HEK293T (cell line): ENCODE results near the gene SPNS2.

Source experiments
- FOXA1 ChIP-seq: fragments of 450-650 bp; IDR thresholded peaks from 2 replicates; pipeline ENCODE4 v1.6.1; 2016; ENCODE audit warnings: mild to moderate bottlenecking
- FOXK2 ChIP-seq: fragments of 450-650 bp; IDR thresholded peaks from 2 replicates; pipeline ENCODE4 v1.6.1; 2016; ENCODE audit warnings: mild to moderate bottlenecking
- FOXM1 ChIP-seq: fragments of 450-650 bp; IDR thresholded peaks from 2 replicates; pipeline ENCODE4 v1.6.1; 2017; ENCODE audit warnings: mild to moderate bottlenecking, borderline replicate concordance
- NFRKB ChIP-seq: fragments of 450-650 bp; IDR thresholded peaks from 2 replicates; pipeline ENCODE4 v1.6.1; 2016; ENCODE audit warnings: mild to moderate bottlenecking, moderate library complexity
- PKNOX1 ChIP-seq: fragments of 450-650 bp; IDR thresholded peaks from 2 replicates; pipeline ENCODE4 v1.6.1; 2016
- SP1 ChIP-seq: fragments of 450-650 bp; IDR thresholded peaks from 2 replicates; pipeline ENCODE4 v1.6.1; 2017
- TARDBP ChIP-seq: fragments of 450-650 bp; IDR thresholded peaks from 2 replicates; pipeline ENCODE4 v1.6.1; 2016

- no peak for TF ChIP-seq FOXA1
- no peak for TF ChIP-seq PKNOX1
- TF ChIP-seq FOXK2, result no peak
- TF ChIP-seq FOXM1, result no peak
- TF ChIP-seq TARDBP, result no peak
- no peak for TF ChIP-seq NFRKB
- no peak for TF ChIP-seq SP1
Measured at GRCh38 chr17:4516735-4517134, 18.1 kb downstream of the SPNS2 start.
